ENCODE measurements around the gene MAP2. TPM values are rescaled to one million over a fixed set of nuclear protein-coding genes. Genes with fewer than 3 reads are reported as not detected.

The MAP2 gene
- total and polyA plus RNA-seq, 7 donors = 0.72 to 6.5 (median 1.8) TPM

GRCh38 chr2:209519906-209520305 is 96.1 kb downstream of the MAP2 start:
- Histone ChIP-seq H3K4me1 (no peaks in the 10 kb centered on the region), H3K4me3 (no peak overlapping the region), H3K27me3 (ENCODE audit: insufficient read depth in 3 of 3, low read length in 2 of 3) (no peaks in the 10 kb centered on the region), H3K27ac (no peak overlapping the region), H3K9me3 (no peaks in the 10 kb centered on the region), H3K36me3 (ENCODE audit: insufficient read depth in 1 of 2, low read depth in 1 of 2) (no peaks in the 10 kb centered on the region)
- intact Hi-C loops (cut with DNase I) = loop anchor here in 1 of 2 donors (5.0 kb wide), 1 partner anchor 1482 kb away; no protein-coding TSS in a partner anchor
- TF ChIP-seq, protein P1, sequence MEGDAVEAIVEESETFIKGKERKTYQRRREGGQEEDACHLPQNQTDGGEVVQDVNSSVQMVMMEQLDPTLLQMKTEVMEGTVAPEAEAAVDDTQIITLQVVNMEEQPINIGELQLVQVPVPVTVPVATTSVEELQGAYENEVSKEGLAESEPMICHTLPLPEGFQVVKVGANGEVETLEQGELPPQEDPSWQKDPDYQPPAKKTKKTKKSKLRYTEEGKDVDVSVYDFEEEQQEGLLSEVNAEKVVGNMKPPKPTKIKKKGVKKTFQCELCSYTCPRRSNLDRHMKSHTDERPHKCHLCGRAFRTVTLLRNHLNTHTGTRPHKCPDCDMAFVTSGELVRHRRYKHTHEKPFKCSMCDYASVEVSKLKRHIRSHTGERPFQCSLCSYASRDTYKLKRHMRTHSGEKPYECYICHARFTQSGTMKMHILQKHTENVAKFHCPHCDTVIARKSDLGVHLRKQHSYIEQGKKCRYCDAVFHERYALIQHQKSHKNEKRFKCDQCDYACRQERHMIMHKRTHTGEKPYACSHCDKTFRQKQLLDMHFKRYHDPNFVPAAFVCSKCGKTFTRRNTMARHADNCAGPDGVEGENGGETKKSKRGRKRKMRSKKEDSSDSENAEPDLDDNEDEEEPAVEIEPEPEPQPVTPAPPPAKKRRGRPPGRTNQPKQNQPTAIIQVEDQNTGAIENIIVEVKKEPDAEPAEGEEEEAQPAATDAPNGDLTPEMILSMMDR (IDR thresholded peaks at IDR 0.05) = no peak
- no peak for DNase-seq
- no peak for ATAC-seq

GRCh38 chr2:209523041-209523740 is 99.3 kb downstream of the MAP2 start:
- H3K27me3 ChIP-seq (ENCODE audit: insufficient read depth in 3 of 3, low read length in 2 of 3) = no peaks in the 10 kb centered on the region
- ATAC-seq = no peak
- DNase-seq = no peak
- TF ChIP-seq, protein P1 (IDR thresholded peaks at IDR 0.05) = no peak
- H3K4me1 ChIP-seq = peaks cover 4% of the 10 kb centered on the region
- intact Hi-C loops (cut with DNase I) = no loop called here
- H3K9me3 ChIP-seq = no peaks in the 10 kb centered on the region
- no peak overlapping the region for H3K27ac ChIP-seq
- no peaks in the 10 kb centered on the region for H3K36me3 ChIP-seq (ENCODE audit: insufficient read depth in 1 of 2, low read depth in 1 of 2)
- WGBS, 3 donors = 93 to 95% (median 93%) methylated on average over 8 of the region's 8 CpGs
- H3K4me3 ChIP-seq = no peak overlapping the region

DNA sequence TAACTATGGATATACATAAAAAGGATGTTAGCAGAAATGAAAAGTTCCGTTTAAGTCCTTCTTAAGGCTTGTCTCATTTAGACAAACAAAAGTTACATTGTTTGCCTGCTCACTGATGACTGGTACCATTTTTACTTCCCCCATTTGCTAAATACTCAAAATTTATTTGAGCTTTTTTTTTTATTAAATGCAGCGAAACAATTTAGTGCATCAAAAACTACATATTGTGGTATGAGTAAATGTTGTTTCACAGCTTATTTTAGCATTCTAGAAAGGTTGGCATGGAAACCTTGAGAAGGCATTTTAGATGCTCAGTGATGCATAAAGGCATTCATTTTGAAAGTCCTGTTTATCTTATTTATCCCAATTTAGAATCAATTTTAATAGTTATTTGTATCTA is 100.0 kb downstream of the MAP2 start:
- Histone ChIP-seq H3K4me1 (peaks cover 4% of the 10 kb centered on the region), H3K27ac (no peak overlapping the region), H3K4me3 (no peak overlapping the region), H3K27me3 (ENCODE audit: insufficient read depth in 3 of 3, low read length in 2 of 3) (no peaks in the 10 kb centered on the region), H3K9me3 (no peaks in the 10 kb centered on the region), H3K36me3 (ENCODE audit: insufficient read depth in 1 of 2, low read depth in 1 of 2) (no peaks in the 10 kb centered on the region)
- whole genome bisulfite sequencing, 3 donors = 87 to 92% (median 89%) methylated on average over 2 of the region's 2 CpGs
- intact Hi-C loops (cut with DNase I) = no loop called here
- ATAC-seq (no peak), DNase-seq (no peak)
- TF ChIP-seq, protein P1 (IDR thresholded peaks at IDR 0.05) = no peak

DNA sequence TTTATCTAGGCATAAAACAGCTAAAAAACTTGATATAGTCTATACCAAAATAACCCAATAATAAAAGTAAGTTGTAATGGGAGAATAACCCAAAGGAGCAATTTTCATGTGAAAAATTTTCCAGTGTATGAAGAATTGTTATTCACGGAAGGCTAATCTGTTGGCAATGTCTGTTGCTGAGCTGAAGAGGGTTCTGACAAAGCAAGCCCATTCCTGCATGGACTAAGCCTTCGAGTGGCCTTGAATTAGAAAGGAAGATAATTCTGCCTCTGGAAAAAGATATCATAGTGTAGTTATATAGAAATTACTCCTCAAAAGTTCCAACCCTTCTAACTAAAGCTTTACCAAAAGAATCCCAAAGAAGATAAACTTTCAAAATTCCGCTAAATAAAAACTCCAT is 101.5 kb downstream of the MAP2 start:
- WGBS, 3 donors = 34 to 56% (median 35%) methylated on average over 3 of the region's 3 CpGs
- DNase-seq (no peak), ATAC-seq (no peak)
- Histone ChIP-seq H3K9me3 (no peaks in the 10 kb centered on the region), H3K27me3 (ENCODE audit: insufficient read depth in 3 of 3, low read length in 2 of 3) (no peaks in the 10 kb centered on the region), H3K4me1 (peaks cover 4% of the 10 kb centered on the region), H3K4me3 (no peak overlapping the region), H3K36me3 (ENCODE audit: insufficient read depth in 1 of 2, low read depth in 1 of 2) (no peaks in the 10 kb centered on the region), H3K27ac (no peak overlapping the region)
- TF ChIP-seq, protein P1 (IDR thresholded peaks at IDR 0.05) = no peak
- intact Hi-C loops (cut with DNase I) = no loop called here

- Histone ChIP-seq H3K27me3 (ENCODE audit: insufficient read depth in 3 of 3, low read length in 2 of 3) (no peaks in the 10 kb centered on the region), H3K4me3 (peak overlapping the region; percentile 33), H3K9me3 (no peaks in the 10 kb centered on the region), H3K4me1 (peaks cover 4% of the 10 kb centered on the region), H3K36me3 (ENCODE audit: insufficient read depth in 1 of 2, low read depth in 1 of 2) (no peaks in the 10 kb centered on the region), H3K27ac (peak overlapping the region; percentile 39)
- intact Hi-C loops (cut with DNase I) = no loop called here
- TF ChIP-seq, protein P1 (IDR thresholded peaks at IDR 0.05) = no peak
- DNase-seq = no peak
- no peak for ATAC-seq
Measured at GRCh38 chr2:209525834-209526281, 102.0 kb downstream of the MAP2 start.

Data from psoas muscle (tissue), 8 donors.